VCaP (cell line): ENCODE data around the gene GPR34.

Source experiments
- H3K27ac ChIP-seq: fragments of 450-650 bp; 2 replicates; pipeline ENCODE4 v1.5.1; 2017
- CTCF ChIP-seq: fragments of 450-650 bp; conservative IDR thresholded peaks from 2 replicates; pipeline ENCODE4 v1.5.1; 2017; ENCODE audit warnings: mild to moderate bottlenecking, moderate library complexity

Gene GPR34

GRCh38 chrX:41695426-41695825 lies 6.7 kb downstream of the GPR34 start:
- TF ChIP-seq CTCF = no peak
- no peak overlapping the region for H3K27ac ChIP-seq

GRCh38 chrX:41703574-41704029 lies 14.8 kb downstream of the GPR34 start:
- TF ChIP-seq CTCF = no peak
- no peak overlapping the region for H3K27ac ChIP-seq

- H3K27ac ChIP-seq = no peak overlapping the region
- TF ChIP-seq CTCF = no peak
These were observed 16.3 kb downstream of the GPR34 start for GRCh38 chrX:41705042-41705441.

GRCh38 chrX:41705680-41706374 lies 17.1 kb downstream of the GPR34 start:
- no peak overlapping the region for H3K27ac ChIP-seq
- no peak for TF ChIP-seq CTCF

GRCh38 chrX:41707218-41707617 lies 18.4 kb downstream of the GPR34 start:
- H3K27ac ChIP-seq = no peak overlapping the region
- TF ChIP-seq CTCF = no peak

- TF ChIP-seq CTCF = peak; percentile 24; the same call in 1 of the 2 replicates
- H3K27ac ChIP-seq = no peak overlapping the region
These were observed 19.7 kb downstream of the GPR34 start for GRCh38 chrX:41708486-41708885.

GRCh38 chrX:41711021-41711667 lies 22.4 kb downstream of the GPR34 start:
- no peak overlapping the region for H3K27ac ChIP-seq
- TF ChIP-seq CTCF = no peak
